Measurements from ENCODE around the gene ASAP2. TPM values are rescaled to one million over a fixed set of nuclear protein-coding genes. Genes with fewer than 3 reads are reported as not detected.

Gene ASAP2
- total RNA-seq, 1 experiment from 2014 or later: 12.6 TPM

DNA sequence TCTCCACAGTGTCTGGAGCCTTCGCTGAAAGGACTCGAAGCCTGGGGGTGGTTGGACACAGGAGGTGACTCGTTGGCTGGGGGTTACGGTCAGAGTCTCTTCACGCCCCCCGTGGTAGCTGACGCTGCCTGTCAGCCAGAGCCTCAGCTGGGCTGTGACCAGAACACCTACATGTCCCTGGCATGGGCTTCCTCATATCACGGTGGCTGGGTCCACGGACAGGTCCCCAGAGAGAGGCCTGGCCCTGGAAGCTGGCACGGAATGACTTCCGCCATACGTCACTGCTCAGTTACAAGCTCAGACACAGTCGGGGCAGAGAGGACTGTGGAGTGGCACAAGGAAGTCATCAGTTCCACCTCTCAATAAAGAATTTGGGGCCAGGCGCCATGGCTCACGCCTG, 188.2 kb downstream of the ASAP2 start:
- Histone ChIP-seq H3K23ac (ENCODE audit: insufficient read length, low read depth, low read length) (no peak overlapping the region), H2BK20ac (ENCODE audit: low read depth, low read length, poor library complexity, severe bottlenecking) (no peak overlapping the region), H3K18ac (ENCODE audit: insufficient read length, low read depth, low read length) (no peak overlapping the region), H3K56ac (ENCODE audit: insufficient read length, low read depth, low read length) (no peak overlapping the region), H3K9me3 (ENCODE audit: control insufficient read depth, low read depth, low read length) (no peaks in the 10 kb centered on the region), H2BK15ac (ENCODE audit: low read depth, low read length) (no peak overlapping the region), H3K27ac (ENCODE audit: insufficient read length, low read depth, low read length) (no peak overlapping the region), H4K5ac (ENCODE audit: insufficient read length, low read depth, low read length) (no peak overlapping the region), H2BK5ac (ENCODE audit: insufficient read length, low read length) (no peak overlapping the region), H3K23me2 (ENCODE audit: insufficient read length, low read depth, low read length, poor library complexity, severe bottlenecking) (no peaks in the 10 kb centered on the region), H3K14ac (ENCODE audit: insufficient read depth, low read length) (no peak overlapping the region), H3K79me2 (ENCODE audit: insufficient read depth, low read length) (no peaks in the 10 kb centered on the region), H2BK12ac (ENCODE audit: insufficient read length, low read depth, low read length) (no peak overlapping the region), H3K79me1 (ENCODE audit: insufficient read depth, low read depth, low read length, poor library complexity, severe bottlenecking) (no peaks in the 10 kb centered on the region), H3T11ph (ENCODE audit: low read length) (no peak overlapping the region), H3K4ac (ENCODE audit: low read depth, low read length) (no peak overlapping the region), H3K4me2 (ENCODE audit: insufficient read depth, insufficient read length, low read length) (no peak overlapping the region), H2AFZ (ENCODE audit: low read length) (no peak overlapping the region), H4K20me1 (ENCODE audit: control insufficient read depth, insufficient read depth, insufficient read length) (no peaks in the 10 kb centered on the region), H2BK120ac (ENCODE audit: low read depth, low read length, poor library complexity, severe bottlenecking) (no peak overlapping the region), H4K91ac (ENCODE audit: insufficient read length, low read depth, low read length) (no peak overlapping the region), H3K27me3 (ENCODE audit: insufficient read depth, low read length) (no peaks in the 10 kb centered on the region), H4K8ac (replicated peaks; ENCODE audit: insufficient read length, low read depth, low read length) (no peak overlapping the region), H3K4me1 (ENCODE audit: insufficient read depth, low read length) (peaks cover 3% of the 10 kb centered on the region; the same call in 1 of the 2 replicates), H3K9ac (ENCODE audit: extremely low read depth, insufficient read length, low read length) (no peak overlapping the region), H2AK5ac (ENCODE audit: insufficient read length, low read length) (no peak overlapping the region)
- Mint-ChIP-seq H3K4me3 (no peak overlapping the region), H3K36me3 (ENCODE audit: insufficient read depth in 1 of 3, low read depth in 3 of 3) (peaks cover 4 to 27% (median 13%) of the 10 kb centered on the region in 3 experiments; a peak in 6 of 7 replicates), H3K27ac (no peak overlapping the region), H3K9me3 (no peaks in the 10 kb centered on the region), H3K27me3 (ENCODE audit: low read depth) (no peaks in the 10 kb centered on the region), H3K4me1 (peaks cover 16 to 24% of the 10 kb centered on the region in 2 experiments)
- no CpG with 5 or more reads among the region's 15 CpGs for WGBS (ENCODE audit: extremely low coverage, insufficient read length, low lambda C conversion rate)
- TF ChIP-seq, protein P1, sequence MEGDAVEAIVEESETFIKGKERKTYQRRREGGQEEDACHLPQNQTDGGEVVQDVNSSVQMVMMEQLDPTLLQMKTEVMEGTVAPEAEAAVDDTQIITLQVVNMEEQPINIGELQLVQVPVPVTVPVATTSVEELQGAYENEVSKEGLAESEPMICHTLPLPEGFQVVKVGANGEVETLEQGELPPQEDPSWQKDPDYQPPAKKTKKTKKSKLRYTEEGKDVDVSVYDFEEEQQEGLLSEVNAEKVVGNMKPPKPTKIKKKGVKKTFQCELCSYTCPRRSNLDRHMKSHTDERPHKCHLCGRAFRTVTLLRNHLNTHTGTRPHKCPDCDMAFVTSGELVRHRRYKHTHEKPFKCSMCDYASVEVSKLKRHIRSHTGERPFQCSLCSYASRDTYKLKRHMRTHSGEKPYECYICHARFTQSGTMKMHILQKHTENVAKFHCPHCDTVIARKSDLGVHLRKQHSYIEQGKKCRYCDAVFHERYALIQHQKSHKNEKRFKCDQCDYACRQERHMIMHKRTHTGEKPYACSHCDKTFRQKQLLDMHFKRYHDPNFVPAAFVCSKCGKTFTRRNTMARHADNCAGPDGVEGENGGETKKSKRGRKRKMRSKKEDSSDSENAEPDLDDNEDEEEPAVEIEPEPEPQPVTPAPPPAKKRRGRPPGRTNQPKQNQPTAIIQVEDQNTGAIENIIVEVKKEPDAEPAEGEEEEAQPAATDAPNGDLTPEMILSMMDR (conservative IDR thresholded peaks at IDR 0.05): no peak
- DNase-seq: peak; percentile 19

Data from H9 (cell line).